ENCODE measurements around the gene CNNM4. TPM values are rescaled to one million over a fixed set of nuclear protein-coding genes. Genes with fewer than 3 reads are reported as not detected.
A peak's percentile ranks its signal among the peaks of the same experiment; 100 is the strongest.

The CNNM4 gene
- total and polyA plus RNA-seq, 10 donors: 1.5 to 14.4 (median 7.8) TPM

DNA sequence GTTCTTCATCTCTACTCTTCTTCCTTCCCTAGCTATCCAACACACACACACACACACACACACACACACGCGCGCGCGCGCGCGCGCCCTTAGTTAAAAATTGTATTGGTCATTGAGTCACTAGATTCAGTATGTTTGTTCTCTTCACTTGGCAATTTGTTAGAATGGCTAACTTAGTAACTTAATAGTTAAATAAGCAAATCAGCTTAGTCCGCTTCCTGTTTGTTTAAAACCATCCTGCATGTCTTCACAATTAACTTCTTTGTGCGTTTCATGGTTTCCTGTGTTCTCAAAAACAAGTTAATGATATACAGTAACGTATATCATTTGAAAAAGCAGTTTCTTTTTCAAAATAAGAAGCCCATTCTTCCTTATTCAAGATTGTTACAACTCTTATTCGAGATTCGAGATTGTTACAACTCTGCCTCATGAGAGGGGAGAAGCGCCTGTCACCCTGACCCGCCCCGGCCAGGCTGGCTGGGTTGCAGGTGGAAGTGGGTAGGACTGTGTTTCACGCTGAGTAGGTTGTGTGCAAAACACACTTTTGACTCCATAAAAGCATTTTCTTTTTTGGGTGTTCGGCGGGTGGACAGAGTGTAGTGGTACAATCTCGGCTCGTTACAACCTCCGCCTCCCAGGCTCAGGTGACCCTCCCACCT lies 45.9 kb downstream of the CNNM4 start:
- H3K27ac ChIP-seq: peak overlapping the region; percentile 31 to 95 (median 80)
- H3K27me3 ChIP-seq (replicated peaks in 1 of 7): no peaks in the 10 kb centered on the region
- peak overlapping the region in 1 of 8 donors; percentile 31 for H3K4me3 ChIP-seq
- H3K36me3 ChIP-seq: peaks cover 0 to 47% (median 5%) of the 10 kb centered on the region in 6 donors
- H3K9me3 ChIP-seq: no peaks in the 10 kb centered on the region
- peak; percentile 89 for DNase-seq
- TF ChIP-seq POLR2A (IDR thresholded peaks at IDR 0.05) (no peak), POLR2AphosphoS5 (IDR thresholded peaks at IDR 0.05) (peak in 2 of 3 donors; percentile 64 to 68)
- TF ChIP-seq, protein P1, sequence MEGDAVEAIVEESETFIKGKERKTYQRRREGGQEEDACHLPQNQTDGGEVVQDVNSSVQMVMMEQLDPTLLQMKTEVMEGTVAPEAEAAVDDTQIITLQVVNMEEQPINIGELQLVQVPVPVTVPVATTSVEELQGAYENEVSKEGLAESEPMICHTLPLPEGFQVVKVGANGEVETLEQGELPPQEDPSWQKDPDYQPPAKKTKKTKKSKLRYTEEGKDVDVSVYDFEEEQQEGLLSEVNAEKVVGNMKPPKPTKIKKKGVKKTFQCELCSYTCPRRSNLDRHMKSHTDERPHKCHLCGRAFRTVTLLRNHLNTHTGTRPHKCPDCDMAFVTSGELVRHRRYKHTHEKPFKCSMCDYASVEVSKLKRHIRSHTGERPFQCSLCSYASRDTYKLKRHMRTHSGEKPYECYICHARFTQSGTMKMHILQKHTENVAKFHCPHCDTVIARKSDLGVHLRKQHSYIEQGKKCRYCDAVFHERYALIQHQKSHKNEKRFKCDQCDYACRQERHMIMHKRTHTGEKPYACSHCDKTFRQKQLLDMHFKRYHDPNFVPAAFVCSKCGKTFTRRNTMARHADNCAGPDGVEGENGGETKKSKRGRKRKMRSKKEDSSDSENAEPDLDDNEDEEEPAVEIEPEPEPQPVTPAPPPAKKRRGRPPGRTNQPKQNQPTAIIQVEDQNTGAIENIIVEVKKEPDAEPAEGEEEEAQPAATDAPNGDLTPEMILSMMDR (IDR thresholded peaks at IDR 0.05 in 8 of 11, conservative IDR thresholded peaks at IDR 0.05 in 3 of 11): no peak
- 62 to 80% (median 74%) methylated on average over 23 of the region's 23 CpGs for WGBS, 5 donors
- intact Hi-C loops (cut with DNase I; ENCODE audit: low total_unique reads): no loop called here
- H3K4me1 ChIP-seq: peaks cover 0 to 66% (median 34%) of the 10 kb centered on the region in 6 donors

DNA sequence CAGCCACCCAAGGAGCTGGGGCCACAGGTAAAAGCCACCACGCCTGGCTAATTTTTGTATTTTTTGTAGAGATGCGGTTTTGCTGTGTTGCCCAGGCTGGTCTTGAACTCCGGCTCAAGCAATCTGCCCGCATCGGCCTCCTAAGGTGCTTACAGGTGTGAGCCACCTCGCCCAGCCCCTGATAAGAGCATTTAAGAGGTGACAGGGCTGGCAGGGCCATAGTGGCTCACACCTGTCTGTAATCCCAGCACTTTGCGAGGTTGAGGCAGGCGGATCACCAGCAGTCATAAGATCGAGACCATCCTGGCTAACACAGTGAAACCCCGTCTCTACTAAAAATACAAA lies 46.4 kb downstream of the CNNM4 start:
- H3K9me3 ChIP-seq: no peaks in the 10 kb centered on the region
- WGBS, 5 donors: 87 to 93% (median 89%) methylated on average over 10 of the region's 10 CpGs
- H3K4me1 ChIP-seq: peaks cover 0 to 61% (median 31%) of the 10 kb centered on the region in 6 donors
- peak in 1 of 3 donors; percentile 6 for TF ChIP-seq POLR2AphosphoS5 (IDR thresholded peaks at IDR 0.05)
- TF ChIP-seq, protein P1 (IDR thresholded peaks at IDR 0.05 in 8 of 11, conservative IDR thresholded peaks at IDR 0.05 in 3 of 11): no peak
- TF ChIP-seq POLR2A (IDR thresholded peaks at IDR 0.05): no peak
- H3K27me3 ChIP-seq (replicated peaks in 1 of 7): no peaks in the 10 kb centered on the region
- no peak for DNase-seq
- H3K36me3 ChIP-seq: peaks cover 0 to 47% (median 5%) of the 10 kb centered on the region in 6 donors
- peak overlapping the region in 1 of 8 donors; percentile 31 for H3K4me3 ChIP-seq
- intact Hi-C loops (cut with DNase I; ENCODE audit: low total_unique reads): no loop called here
- peak overlapping the region; percentile 31 to 95 (median 80) for H3K27ac ChIP-seq

DNA sequence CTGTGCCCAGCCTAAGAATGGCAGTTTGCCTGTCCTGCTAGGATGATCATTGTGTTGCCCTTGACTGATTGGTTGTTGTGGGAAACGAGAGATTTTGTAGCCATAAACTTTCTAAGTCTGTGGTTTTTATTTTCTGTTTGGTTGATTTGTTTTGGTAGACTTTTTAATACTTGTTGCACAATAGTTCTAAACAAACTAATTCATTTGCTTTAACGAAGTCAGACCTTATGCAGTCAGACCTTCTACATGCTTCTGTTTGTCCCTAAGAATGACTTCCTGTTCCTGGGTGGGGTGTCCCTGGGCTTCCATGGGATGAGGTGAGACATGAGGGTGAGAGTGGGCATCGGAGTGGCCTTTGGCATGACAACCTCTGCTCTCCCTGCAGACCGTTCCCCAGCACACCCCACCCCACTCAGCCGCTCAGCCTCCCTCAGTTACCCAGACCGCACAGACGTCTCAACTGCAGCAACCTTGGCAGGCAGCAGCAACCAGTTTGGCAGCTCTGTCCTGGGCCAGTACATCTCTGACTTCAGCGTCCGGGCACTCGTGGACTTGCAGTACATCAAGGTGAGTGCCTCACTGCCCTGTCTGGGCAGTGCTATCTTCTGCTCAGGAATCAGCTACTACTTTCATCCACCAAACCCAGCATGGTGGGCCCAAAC lies 47.6 kb downstream of the CNNM4 start:
- intact Hi-C loops (cut with DNase I; ENCODE audit: low total_unique reads): no loop called here
- DNase-seq: peak; percentile 68
- H3K9me3 ChIP-seq: no peaks in the 10 kb centered on the region
- WGBS, 5 donors: 83 to 92% (median 86%) methylated on average over 10 of the region's 10 CpGs
- peaks cover 0 to 52% (median 26%) of the 10 kb centered on the region in 6 donors for H3K4me1 ChIP-seq
- TF ChIP-seq POLR2A (IDR thresholded peaks at IDR 0.05) (no peak), POLR2AphosphoS5 (IDR thresholded peaks at IDR 0.05) (no peak)
- TF ChIP-seq, protein P1 (IDR thresholded peaks at IDR 0.05 in 8 of 11, conservative IDR thresholded peaks at IDR 0.05 in 3 of 11): no peak
- peak overlapping the region in 3 of 8 donors; percentile 83 to 95 (median 87) for H3K27ac ChIP-seq
- H3K36me3 ChIP-seq: peaks cover 0 to 41% (median 6%) of the 10 kb centered on the region in 6 donors
- H3K4me3 ChIP-seq: no peak overlapping the region
- no peaks in the 10 kb centered on the region for H3K27me3 ChIP-seq (replicated peaks in 1 of 7)
